Fibroblast of gingiva (primary cell): ENCODE results near the gene FAM78A.
"Not testable (repeated sequence)": the region's sequence is repeated elsewhere in the genome, so short reads cannot be mapped to it uniquely, and the experiment has no call there.

Experiments
- DNase-seq: peaks from one replicate; pipeline ENCODE4 v3.0.0-alpha.2; 2011; ENCODE audit warnings: low read depth

Gene FAM78A

GRCh38 chr9:131263033-131263343, 13.3 kb downstream of the FAM78A start:
- DNase-seq, result not testable (repeated sequence)

GRCh38 chr9:131262327-131263032, 13.8 kb downstream of the FAM78A start:
- no peak for DNase-seq

- DNase-seq, result no peak
These were observed 15.4 kb downstream of the FAM78A start for GRCh38 chr9:131260751-131261452.

- DNase-seq, result no peak
These were observed 16.3 kb downstream of the FAM78A start for GRCh38 chr9:131259916-131260597.

GRCh38 chr9:131259432-131259898, 16.8 kb downstream of the FAM78A start:
- no peak for DNase-seq

- DNase-seq, result no peak
These were observed 17.4 kb downstream of the FAM78A start for GRCh38 chr9:131258698-131259431.

GRCh38 chr9:131258186-131258585, 18.1 kb downstream of the FAM78A start:
- no peak for DNase-seq

GRCh38 chr9:131257266-131258025, 18.9 kb downstream of the FAM78A start:
- no peak for DNase-seq

- DNase-seq, result no peak
These were observed 20.6 kb downstream of the FAM78A start for GRCh38 chr9:131255676-131256197.

GRCh38 chr9:131254626-131255025, 21.7 kb downstream of the FAM78A start:
- no peak for DNase-seq

- DNase-seq, result no peak
These were observed 22.3 kb downstream of the FAM78A start for GRCh38 chr9:131253891-131254491.

GRCh38 chr9:131252120-131252519, 24.2 kb downstream of the FAM78A start:
- no peak for DNase-seq

- DNase-seq, result no peak
These were observed 29.7 kb downstream of the FAM78A start for GRCh38 chr9:131246618-131247017.

- not testable (repeated sequence) for DNase-seq
These were observed 32.0 kb downstream of the FAM78A start for GRCh38 chr9:131244331-131244730.

GRCh38 chr9:131240047-131240921, 36.0 kb downstream of the FAM78A start:
- no peak for DNase-seq

- DNase-seq, result no peak
These were observed 36.9 kb downstream of the FAM78A start for GRCh38 chr9:131239161-131239975.

GRCh38 chr9:131238402-131239021, 37.8 kb downstream of the FAM78A start:
- DNase-seq, result no peak

GRCh38 chr9:131237931-131238401, 38.3 kb downstream of the FAM78A start:
- DNase-seq, result peak; percentile 74
